NCI-H2081 (cell line): ENCODE data around the gene SPACA4.
"Not testable (repeated sequence)": the region's sequence is repeated elsewhere in the genome, so short reads cannot be mapped to it uniquely, and the experiment has no call there.

Experiments used
- DNase-seq, 2 experiments: peaks; one replicate each; lab custom pipeline; 2025; lab: John Stamatoyannopoulos, UW

The SPACA4 gene

DNA sequence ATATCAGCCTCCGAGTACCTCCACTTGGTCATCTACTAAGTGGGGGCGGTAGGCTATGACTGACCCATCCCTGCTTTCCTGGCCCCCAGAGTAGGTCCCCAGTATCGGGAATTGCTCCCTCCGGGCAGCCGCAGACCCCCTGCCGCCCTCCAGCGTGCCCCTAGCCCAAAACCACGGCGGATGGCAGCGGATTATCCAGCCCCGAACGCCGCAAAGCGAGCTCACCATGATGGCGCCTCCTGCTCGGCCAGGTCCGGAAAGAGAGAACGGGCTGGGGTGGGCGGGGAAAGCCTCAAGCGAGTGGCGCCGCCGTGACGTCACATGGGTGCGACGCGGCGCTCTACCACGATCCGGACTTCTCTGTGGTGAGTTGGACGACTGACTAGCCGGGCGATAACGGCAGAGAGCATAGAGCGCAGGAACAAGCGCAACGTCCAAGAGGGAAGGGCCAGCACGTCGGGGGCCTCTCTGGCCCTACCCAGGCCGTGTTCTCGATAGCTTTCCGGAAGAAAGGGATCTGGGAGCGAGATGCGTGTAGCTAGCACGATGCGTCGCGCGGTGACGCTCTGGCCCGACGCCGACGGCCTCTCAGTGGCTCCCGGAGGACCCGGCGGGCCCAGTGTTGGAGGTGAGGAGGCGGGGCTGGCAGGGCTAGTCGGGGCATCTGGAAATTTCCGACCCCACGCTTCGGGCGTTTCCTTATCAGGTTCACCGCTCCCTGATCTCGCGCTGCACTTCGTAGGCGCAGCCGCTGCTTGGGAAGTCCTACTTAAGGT, 12.6 kb downstream of the SPACA4 start, which contains the start of the genes RPL18 and SPHK2:
Gene RPL18, minus strand, starts transcription at position 263 of the 776 bp plus-strand sequence. Its CDS starts 35 bp downstream, at position 228.
Gene SPHK2, plus strand, starts transcription at position 591 of the 776 bp plus-strand sequence. CDS start 1,009 bp downstream, outside the sequence.
- peak; percentile 97 to 99 for DNase-seq

DNA sequence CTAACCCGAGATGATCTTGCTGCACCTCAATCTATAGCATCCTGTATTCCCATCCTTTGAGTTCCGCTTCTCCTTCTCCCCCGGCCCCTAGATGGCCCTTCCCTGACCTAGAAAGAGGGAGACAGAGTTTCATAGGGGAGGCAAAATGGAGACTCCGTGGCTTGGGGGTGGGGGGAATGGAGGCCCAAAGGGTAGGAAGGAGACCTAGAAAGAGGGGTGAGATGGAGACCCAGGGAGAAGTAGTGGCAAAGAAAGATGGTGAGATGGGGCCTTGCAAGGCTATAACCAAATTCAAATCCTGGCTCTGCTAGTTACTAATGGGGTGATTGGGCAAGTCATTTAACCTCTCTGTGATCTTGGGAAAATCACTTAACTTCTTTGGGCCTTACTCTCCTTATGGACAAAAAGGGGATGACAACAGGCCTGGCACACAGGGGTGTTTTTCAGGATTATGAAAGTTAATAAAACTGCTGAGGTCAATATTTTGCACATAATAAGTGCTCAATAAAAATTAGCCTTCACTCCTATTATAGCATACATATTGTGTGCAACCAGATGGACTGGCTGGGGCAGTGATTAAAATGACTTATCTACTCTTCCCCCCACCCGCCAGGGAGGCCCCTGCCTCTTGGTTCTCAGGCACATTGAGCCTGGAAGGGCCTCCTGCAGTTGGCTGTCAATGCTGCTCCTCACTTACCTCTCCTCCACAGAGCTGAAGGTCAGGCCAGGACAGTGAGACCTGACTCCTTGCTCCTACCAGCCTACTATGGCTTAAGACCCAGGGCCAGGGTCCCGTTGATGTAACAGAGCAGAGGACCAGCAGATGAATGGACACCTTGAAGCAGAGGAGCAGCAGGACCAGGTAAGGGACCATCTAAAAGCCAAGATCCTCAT, 13.4 kb downstream of the SPACA4 start:
- DNase-seq, result no peak

DNA sequence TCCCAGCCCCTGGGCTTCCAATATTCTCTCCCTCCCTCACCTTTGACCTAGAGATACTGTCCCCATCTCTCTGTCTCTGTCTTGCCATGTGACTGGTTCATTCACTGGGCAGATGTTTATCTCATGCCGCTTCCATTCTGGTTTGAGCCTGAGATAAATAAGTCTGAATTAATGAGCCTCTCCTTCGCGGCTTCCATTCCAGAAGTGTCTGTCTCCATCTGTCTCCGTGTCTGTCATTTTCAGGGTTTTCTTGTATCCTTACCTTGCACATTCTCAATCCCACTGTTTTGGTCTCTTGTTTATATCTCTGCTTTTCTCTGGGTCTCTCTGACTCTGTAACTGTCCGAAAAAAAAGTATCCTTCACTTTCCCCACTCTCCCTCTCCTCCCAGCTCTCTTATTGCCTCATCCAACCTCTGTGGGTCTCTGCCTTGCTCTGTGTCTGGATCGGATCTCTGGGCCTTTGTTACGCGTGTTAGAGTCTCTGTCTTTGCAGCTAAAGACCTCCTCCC, 17.1 kb downstream of the SPACA4 start:
- no peak for DNase-seq

DNA sequence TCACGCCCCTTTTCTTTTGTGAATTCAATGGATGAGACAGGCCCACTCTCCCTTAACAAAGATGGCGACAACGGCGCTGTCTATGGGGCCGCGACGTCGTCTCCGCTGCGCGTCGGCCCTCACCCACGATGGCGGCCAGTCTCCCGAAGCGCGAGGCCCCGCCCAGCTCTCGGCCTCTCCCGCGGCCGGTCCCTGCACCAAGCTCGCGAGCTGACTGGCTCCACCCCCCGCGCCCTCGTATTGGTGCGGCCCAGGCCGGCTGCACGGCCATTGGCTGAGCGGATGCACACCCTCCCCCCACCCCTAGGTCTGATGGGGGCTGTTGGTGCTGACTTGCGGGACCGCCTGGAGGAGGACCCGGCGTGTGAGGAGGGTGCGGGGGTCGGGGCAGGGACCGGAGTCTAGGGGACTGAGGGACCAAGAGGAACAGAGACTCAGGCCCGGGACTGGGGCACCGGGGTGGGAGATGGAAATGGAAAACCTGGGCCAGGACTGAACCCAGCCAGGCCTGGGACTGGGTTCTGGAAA, 17.6 kb downstream of the SPACA4 start:
- peak; percentile 96 to 98 for DNase-seq

DNA sequence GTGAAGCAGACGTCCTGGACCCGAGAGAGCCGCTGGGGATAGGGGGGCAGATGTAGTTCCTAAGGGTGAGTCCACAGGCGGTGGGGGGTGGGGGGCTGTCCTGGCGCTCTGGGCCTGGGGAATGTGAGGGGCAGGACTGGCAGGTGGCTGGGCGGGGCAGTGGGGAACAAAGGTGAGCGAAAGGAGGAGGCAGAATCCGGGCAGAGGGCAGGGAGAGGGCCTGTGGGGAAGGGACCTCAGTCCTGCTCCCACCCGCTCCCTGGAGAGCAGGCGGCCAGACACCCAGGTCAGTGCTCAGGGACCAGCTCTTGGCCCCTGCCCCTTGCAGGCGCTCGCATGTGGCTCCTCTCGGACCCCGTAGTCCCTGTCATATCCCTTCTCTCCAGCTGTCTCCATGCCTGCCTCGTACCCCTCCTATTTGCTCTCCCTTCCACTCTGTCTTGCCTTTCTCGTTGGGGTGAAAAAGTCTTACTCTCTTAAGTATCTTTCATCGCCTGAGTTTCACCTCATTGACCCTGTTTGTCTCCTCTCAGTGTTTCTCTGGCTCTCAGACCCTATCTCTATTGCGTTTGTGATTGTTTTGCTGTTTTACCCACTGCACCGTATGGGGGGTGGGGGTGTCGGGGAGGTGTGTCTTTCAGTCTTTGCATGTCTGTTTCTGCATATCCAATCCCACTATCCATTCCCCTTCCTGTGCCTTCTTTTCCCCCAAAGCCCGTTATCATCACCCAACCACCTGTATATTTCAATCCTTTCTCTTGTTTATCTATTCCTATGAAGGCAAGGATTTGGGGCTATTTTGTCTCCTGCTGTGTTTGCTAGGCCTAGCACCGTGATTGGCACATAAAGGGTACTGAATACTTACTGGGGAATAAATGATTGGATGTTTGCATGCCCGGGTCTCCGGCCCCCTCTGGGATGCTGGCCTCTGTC, 18.5 kb downstream of the SPACA4 start:
- DNase-seq, result no peak

DNA sequence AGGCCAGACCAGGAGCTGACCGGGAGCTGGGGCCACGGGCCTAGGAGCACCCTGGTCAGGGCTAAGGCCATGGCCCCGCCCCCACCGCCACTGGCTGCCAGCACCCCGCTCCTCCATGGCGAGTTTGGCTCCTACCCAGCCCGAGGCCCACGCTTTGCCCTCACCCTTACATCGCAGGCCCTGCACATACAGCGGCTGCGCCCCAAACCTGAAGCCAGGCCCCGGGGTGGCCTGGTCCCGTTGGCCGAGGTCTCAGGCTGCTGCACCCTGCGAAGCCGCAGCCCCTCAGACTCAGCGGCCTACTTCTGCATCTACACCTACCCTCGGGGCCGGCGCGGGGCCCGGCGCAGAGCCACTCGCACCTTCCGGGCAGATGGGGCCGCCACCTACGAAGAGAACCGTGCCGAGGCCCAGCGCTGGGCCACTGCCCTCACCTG, 19.4 kb downstream of the SPACA4 start:
- no peak for DNase-seq

DNA sequence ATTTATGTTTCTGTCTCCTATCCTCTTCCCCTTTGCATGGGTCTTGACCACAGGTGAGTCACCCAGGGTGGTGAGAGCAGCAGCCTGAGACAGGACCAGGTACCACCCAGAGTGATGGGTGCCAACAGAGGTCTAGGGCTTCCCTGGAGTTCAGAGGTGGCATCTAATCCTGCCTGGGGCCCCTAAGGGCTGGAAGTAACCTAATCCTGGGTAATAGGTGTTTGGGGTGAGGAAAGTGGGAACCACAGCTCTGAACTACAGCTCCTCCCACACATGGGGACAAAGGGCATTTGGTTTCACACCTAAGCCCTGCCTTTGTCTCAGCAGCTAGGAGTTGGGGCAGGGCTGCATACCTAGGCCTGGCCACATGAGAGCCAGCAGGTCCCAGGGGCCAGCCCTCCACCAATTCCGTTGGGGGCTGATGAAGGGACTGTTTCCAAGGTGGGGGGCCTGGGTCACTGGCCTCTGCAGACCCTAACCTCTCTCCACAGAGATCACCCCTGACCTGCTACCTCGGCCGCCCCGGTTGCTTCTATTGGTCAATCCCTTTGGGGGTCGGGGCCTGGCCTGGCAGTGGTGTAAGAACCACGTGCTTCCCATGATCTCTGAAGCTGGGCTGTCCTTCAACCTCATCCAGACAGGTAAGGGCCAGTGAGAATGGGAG, 20.8 kb downstream of the SPACA4 start:
- no peak for DNase-seq

DNA sequence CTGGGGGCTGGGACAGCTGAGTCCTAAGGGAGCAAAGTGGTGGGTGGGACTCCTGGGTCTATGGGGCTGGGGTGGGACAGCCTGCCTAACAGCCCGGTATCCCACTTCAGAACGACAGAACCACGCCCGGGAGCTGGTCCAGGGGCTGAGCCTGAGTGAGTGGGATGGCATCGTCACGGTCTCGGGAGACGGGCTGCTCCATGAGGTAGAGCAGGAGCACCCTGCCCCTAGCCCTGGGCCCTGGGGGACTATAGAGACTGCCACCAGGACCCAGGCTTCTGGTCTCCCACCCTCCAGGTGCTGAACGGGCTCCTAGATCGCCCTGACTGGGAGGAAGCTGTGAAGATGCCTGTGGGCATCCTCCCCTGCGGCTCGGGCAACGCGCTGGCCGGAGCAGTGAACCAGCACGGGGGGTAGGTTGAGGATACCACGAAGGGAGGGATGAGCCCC, 21.3 kb downstream of the SPACA4 start:
- DNase-seq, result no peak

DNA sequence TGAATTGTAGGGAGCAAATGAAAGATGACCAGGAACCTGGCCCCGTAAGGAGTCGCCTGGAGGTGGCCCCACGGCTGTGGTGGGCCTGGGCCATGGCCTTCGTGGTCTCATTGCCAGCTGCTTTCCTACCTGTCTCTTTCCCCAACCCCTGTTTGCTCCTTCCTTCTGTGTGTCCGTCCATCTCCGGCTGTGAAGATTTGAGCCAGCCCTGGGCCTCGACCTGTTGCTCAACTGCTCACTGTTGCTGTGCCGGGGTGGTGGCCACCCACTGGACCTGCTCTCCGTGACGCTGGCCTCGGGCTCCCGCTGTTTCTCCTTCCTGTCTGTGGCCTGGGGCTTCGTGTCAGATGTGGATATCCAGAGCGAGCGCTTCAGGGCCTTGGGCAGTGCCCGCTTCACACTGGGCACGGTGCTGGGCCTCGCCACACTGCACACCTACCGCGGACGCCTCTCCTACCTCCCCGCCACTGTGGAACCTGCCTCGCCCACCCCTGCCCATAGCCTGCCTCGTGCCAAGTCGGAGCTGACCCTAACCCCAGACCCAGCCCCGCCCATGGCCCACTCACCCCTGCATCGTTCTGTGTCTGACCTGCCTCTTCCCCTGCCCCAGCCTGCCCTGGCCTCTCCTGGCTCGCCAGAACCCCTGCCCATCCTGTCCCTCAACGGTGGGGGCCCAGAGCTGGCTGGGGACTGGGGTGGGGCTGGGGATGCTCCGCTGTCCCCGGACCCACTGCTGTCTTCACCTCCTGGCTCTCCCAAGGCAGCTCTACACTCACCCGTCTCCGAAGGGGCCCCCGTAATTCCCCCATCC, 22.1 kb downstream of the SPACA4 start:
- no peak for DNase-seq

DNA sequence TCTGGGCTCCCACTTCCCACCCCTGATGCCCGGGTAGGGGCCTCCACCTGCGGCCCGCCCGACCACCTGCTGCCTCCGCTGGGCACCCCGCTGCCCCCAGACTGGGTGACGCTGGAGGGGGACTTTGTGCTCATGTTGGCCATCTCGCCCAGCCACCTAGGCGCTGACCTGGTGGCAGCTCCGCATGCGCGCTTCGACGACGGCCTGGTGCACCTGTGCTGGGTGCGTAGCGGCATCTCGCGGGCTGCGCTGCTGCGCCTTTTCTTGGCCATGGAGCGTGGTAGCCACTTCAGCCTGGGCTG, 22.7 kb downstream of the SPACA4 start:
- DNase-seq, result no peak

DNA sequence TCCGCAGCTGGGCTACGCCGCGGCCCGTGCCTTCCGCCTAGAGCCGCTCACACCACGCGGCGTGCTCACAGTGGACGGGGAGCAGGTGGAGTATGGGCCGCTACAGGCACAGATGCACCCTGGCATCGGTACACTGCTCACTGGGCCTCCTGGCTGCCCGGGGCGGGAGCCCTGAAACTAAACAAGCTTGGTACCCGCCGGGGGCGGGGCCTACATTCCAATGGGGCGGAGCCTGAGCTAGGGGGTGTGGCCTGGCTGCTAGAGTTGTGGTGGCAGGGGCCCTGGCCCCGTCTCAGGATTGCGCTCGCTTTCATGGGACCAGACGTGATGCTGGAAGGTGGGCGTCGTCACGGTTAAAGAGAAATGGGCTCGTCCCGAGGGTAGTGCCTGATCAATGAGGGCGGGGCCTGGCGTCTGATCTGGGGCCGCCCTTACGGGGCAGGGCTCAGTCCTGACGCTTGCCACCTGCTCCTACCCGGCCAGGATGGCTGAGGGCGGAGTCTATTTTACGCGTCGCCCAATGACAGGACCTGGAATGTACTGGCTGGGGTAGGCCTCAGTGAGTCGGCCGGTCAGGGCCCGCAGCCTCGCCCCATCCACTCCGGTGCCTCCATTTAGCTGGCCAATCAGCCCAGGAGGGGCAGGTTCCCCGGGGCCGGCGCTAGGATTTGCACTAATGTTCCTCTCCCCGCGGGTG, 23.2 kb downstream of the SPACA4 start:
- DNase-seq, result no peak

DNA sequence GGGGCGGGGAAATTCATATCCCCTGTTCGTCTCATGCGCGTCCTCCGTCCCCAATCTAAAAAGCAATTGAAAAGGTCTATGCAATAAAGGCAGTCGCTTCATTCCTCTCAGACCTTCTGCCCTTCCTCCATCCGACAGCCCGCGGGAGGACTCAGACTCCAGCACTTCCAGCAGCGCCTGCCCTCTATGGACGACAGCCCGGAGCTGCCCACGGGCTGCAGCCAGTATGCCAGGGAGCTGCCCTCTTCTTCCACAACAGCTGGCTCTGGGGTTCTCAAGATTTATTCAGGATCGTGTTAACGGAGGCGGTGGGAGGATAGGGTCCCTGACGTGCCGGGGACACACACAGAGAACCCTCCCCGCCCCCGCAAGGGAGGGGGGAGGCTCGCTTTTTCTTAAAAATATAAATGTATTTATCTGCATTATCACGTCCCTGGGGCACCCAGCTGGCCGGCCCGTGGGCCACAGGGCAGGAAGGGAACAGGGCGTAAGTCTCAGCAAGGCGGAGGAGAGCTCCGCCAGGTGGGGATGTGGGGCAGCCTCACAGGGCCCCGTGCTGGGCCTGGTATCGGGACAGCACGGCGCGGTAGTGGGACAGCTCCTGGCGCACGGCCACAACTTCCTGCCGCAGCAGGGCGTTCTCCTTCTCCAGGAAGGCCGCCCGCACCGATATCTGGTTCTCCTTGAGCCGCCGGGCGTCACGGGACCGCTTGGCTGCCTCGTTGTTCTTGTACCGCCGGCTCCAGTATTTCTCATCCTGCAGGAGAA, 23.9 kb downstream of the SPACA4 start:
- DNase-seq, result no peak

DNA sequence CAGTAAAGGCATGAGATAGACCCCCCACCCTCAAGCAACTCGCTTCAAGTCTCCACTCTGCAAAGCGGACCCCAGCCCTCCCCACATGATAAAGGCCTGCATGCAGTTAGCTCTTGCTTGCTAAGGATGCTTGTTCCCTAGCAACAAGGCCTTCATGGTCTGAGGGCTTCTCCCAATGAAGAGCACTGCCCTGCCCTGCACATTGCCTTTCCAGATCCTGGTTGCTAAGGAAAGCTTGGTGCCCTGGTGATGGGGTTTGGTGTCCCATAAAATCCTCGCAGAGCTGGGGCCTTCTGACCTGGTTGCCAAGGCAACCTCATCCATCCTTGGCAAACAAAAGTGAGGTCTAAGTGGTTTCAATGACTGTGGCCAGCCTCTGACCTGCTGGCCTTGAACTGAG, 24.7 kb downstream of the SPACA4 start:
- no peak for DNase-seq

DNA sequence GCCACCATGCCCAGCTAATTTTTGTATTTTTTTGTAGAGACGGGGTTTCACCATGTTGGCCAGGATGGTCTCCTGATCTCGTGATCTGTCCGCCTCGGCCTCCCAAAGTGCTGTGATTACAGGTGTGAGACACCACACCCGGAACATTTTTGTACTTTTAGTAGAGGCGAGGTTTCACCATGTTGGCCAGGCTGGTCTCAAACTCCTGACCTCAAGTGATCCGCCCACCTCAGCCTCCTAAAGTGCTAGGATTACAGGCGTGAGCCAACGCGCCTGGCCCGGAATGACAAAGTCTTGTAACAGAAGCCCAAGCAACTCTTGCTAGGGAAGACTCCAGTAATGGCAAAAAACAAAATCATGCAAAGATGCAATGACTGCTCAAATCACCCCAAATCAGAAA, 25.7 kb downstream of the SPACA4 start:
- not testable (repeated sequence) for DNase-seq

DNA sequence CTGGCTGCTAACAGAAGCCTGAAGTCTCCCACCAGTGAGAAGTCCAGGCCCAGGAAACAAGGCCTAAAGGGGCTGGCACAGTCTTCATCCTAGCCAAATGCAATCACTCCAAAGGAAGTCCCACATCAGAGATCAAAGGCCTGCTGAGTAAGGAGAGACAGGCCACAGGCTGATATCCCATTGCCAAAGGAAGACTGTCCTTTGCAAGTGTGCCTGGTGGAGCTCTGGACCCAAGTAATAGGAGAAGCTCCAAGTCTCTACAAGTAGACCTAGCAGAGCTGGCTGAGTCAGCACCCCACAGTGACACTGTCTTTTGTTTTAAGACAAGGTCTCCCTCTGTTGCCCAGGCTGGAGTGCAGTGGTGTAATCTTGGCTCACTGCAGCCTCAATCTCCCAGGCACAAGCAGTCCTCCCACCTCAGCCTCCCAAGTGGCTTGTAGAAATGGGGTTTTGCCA, 26.2 kb downstream of the SPACA4 start:
- DNase-seq, result no peak

DNA sequence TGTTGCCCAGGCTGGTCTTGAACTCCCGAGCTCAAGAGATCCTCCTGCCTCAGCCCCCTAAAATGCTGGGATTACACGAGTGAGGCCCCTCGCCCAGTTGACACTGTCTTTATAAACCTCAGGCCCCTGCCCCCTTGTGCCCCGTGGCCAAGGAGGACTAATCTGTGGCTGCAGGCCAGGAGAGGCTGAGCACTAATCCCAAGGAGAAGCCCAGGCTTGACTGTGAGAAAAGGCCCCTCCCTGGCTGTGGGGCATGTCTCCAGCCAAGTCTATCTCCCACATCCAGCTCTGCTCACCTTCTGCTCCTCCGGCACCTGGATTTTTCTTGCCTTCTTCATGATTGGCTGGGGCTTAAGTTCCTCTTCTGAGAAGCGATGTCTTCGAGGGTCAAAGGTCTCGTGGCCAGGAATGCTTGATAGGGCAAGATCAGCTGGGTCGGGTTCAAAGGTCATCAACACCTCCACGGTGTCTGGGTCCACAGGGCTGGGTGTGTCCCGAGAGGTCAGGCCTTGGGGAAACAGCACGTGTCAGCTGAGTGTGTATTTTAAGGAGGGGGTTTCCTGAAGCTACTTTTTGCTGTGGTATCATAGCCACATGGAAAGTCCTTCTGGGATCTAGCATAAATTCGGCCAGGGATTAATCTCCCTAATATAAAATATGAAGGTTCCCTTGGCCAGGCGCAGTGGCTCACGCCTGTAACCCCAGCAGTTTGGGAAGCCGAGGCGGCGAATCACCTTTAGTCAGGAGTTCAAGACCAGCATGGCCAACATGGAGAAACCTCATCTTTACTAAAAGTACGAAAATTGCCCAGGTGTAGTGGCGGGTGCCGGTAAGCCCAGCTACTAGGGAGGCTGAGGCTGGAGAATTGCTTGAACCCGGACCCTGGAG, 26.9 kb downstream of the SPACA4 start:
- DNase-seq, result no peak

DNA sequence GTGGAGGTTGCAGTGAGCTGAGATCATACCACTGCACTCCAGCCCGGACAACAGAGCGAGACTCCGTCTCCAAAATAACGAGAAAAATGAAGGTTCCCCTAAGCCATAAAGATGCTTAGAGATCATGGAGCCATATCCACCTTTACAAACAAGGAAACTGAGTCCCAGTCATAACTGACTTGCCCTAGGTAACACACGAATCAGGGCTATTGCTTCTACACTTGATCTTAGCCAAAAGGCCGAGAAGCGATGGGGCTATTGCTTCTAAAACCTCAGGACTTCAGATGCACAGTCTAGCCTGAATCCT, 27.4 kb downstream of the SPACA4 start:
- DNase-seq, result no peak
